ENCODE results near the gene PRKACG. TPM values are rescaled to one million over a fixed set of nuclear protein-coding genes. Genes with fewer than 3 reads are reported as not detected.

PRKACG gene
- total RNA-seq, 1 donor from 2014 or later = not detected

DNA sequence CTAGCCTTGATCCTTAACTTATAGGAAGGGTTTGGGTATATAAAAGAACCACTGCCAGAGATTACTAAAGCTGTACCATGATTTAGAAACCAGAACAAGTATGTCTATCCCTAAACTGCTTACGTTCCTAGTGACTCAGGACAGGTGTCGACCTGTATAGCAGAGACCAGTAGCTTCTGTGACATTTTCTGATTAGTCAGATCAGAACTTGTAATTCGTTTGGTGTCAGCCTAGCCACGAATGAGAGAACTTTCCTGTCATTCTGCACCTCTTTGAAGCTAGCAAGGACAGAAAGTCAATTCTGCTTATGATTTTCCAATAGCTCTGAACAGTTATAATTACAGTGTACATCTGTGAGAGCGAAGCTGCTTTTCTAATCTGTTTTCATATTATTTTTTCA lies 39.5 kb downstream of the PRKACG start:
- DNase-seq (ENCODE audit: low read depth) (no peak), FAIRE-seq (no peak)
- no peak overlapping the region for H3K4me2 ChIP-seq (ENCODE audit: low read length)
- peaks cover 3% of the 10 kb centered on the region for H3K9me3 Mint-ChIP-seq (ENCODE audit: unreplicated experiment)
- no peaks in the 10 kb centered on the region for H3K36me3 ChIP-seq (ENCODE audit: insufficient read depth, low read length)
- no peaks in the 10 kb centered on the region for H4K20me1 ChIP-seq (ENCODE audit: insufficient read depth, low read length)
- no peak overlapping the region for H3K4me3 Mint-ChIP-seq (ENCODE audit: unreplicated experiment)
- H3K4me1 ChIP-seq (ENCODE audit: insufficient read depth, low read length) = no peaks in the 10 kb centered on the region
- H3K9me3 ChIP-seq (ENCODE audit: insufficient read depth, low read depth, low read length) = no peaks in the 10 kb centered on the region
- no peak overlapping the region for H3K27ac Mint-ChIP-seq (ENCODE audit: unreplicated experiment)
- no peak overlapping the region for H3K9ac ChIP-seq (ENCODE audit: low read length)
- H3K79me2 ChIP-seq (ENCODE audit: insufficient read depth, low read length) = no peaks in the 10 kb centered on the region
- peaks cover under 1% of the 10 kb centered on the region for H3K4me1 Mint-ChIP-seq (ENCODE audit: low read depth, unreplicated experiment)
- no peaks in the 10 kb centered on the region for H3K36me3 Mint-ChIP-seq (ENCODE audit: low read depth, unreplicated experiment)
- no peak overlapping the region for H3K4me3 ChIP-seq (ENCODE audit: insufficient read depth, low read depth, low read length)
- H3K27ac ChIP-seq (ENCODE audit: low read depth, low read length) = no peak overlapping the region
- H3K27me3 ChIP-seq (ENCODE audit: insufficient read depth, low read length) = no peaks in the 10 kb centered on the region
- no peak overlapping the region for H2AFZ ChIP-seq (ENCODE audit: low read depth, low read length)
- H3K27me3 Mint-ChIP-seq (ENCODE audit: low read depth, unreplicated experiment) = no peaks in the 10 kb centered on the region
- no peak for TF ChIP-seq EZH2 (IDR thresholded peaks at IDR 0.05; ENCODE audit: insufficient read depth, low read length)
- TF ChIP-seq, protein P1, sequence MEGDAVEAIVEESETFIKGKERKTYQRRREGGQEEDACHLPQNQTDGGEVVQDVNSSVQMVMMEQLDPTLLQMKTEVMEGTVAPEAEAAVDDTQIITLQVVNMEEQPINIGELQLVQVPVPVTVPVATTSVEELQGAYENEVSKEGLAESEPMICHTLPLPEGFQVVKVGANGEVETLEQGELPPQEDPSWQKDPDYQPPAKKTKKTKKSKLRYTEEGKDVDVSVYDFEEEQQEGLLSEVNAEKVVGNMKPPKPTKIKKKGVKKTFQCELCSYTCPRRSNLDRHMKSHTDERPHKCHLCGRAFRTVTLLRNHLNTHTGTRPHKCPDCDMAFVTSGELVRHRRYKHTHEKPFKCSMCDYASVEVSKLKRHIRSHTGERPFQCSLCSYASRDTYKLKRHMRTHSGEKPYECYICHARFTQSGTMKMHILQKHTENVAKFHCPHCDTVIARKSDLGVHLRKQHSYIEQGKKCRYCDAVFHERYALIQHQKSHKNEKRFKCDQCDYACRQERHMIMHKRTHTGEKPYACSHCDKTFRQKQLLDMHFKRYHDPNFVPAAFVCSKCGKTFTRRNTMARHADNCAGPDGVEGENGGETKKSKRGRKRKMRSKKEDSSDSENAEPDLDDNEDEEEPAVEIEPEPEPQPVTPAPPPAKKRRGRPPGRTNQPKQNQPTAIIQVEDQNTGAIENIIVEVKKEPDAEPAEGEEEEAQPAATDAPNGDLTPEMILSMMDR (IDR thresholded peaks at IDR 0.05; ENCODE audit: insufficient read depth, low read depth, low read length) = no peak

DNA sequence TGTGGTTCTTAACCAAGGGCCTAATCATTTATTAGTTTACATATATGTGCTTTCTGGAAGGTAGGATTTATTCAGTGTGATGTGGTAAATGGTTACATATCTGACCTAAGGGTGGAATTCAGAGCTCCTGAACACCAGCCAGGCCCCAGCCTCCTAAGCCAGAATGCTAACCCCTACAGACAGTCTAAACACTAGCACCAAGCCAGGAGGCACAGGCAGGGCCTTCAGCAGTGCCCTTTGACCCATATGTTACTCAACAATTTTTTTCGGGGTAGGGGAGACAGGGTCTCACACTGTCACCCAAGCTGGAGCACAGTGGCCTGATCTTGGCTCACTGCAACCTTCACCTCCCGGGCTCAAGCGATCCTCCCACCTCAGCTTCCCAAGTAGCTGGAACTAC lies 40.3 kb downstream of the PRKACG start:
- Mint-ChIP-seq H3K27ac (ENCODE audit: unreplicated experiment) (no peak overlapping the region), H3K36me3 (ENCODE audit: low read depth, unreplicated experiment) (no peaks in the 10 kb centered on the region), H3K9me3 (ENCODE audit: unreplicated experiment) (peaks cover 3% of the 10 kb centered on the region), H3K27me3 (ENCODE audit: low read depth, unreplicated experiment) (no peaks in the 10 kb centered on the region), H3K4me3 (ENCODE audit: unreplicated experiment) (no peak overlapping the region), H3K4me1 (ENCODE audit: low read depth, unreplicated experiment) (no peaks in the 10 kb centered on the region)
- Histone ChIP-seq H3K27ac (ENCODE audit: low read depth, low read length) (no peak overlapping the region), H3K79me2 (ENCODE audit: insufficient read depth, low read length) (no peaks in the 10 kb centered on the region), H3K36me3 (ENCODE audit: insufficient read depth, low read length) (no peaks in the 10 kb centered on the region), H3K9me3 (ENCODE audit: insufficient read depth, low read depth, low read length) (no peaks in the 10 kb centered on the region), H2AFZ (ENCODE audit: low read depth, low read length) (no peak overlapping the region), H3K4me3 (ENCODE audit: insufficient read depth, low read depth, low read length) (no peak overlapping the region), H4K20me1 (ENCODE audit: insufficient read depth, low read length) (no peaks in the 10 kb centered on the region), H3K4me2 (ENCODE audit: low read length) (no peak overlapping the region), H3K4me1 (ENCODE audit: insufficient read depth, low read length) (no peaks in the 10 kb centered on the region), H3K9ac (ENCODE audit: low read length) (no peak overlapping the region), H3K27me3 (ENCODE audit: insufficient read depth, low read length) (no peaks in the 10 kb centered on the region)
- FAIRE-seq = no peak
- DNase-seq (ENCODE audit: low read depth) = no peak
- no peak for TF ChIP-seq EZH2 (IDR thresholded peaks at IDR 0.05; ENCODE audit: insufficient read depth, low read length)
- TF ChIP-seq, protein P1 (IDR thresholded peaks at IDR 0.05; ENCODE audit: insufficient read depth, low read depth, low read length) = no peak

DNA sequence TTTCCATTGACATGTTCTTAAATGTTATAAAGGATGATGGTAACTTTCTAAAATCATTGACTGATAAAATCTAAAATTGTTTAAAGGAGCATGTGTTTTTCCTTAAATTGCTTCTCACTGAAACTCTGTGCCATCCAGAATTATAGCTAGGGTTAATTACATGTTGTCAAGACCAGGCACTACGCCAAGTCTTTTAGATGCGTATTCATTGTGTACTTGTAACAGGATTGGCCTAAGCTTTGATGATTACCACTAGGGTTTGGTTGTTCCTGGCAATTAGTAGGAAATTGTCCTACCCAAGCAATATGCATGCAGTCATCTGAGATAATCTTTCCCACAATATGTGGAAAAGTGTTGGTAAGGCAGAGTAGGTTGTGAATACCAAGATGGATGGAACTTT lies 43.8 kb downstream of the PRKACG start:
- no peak overlapping the region for H3K4me2 ChIP-seq (ENCODE audit: low read length)
- H3K4me1 Mint-ChIP-seq (ENCODE audit: low read depth, unreplicated experiment) = no peaks in the 10 kb centered on the region
- DNase-seq (ENCODE audit: low read depth) (no peak), FAIRE-seq (no peak)
- no peaks in the 10 kb centered on the region for H3K36me3 Mint-ChIP-seq (ENCODE audit: low read depth, unreplicated experiment)
- H2AFZ ChIP-seq (ENCODE audit: low read depth, low read length) = no peak overlapping the region
- no peaks in the 10 kb centered on the region for H3K79me2 ChIP-seq (ENCODE audit: insufficient read depth, low read length)
- no peaks in the 10 kb centered on the region for H3K27me3 Mint-ChIP-seq (ENCODE audit: low read depth, unreplicated experiment)
- no peaks in the 10 kb centered on the region for H3K27me3 ChIP-seq (ENCODE audit: insufficient read depth, low read length)
- no peak overlapping the region for H3K27ac Mint-ChIP-seq (ENCODE audit: unreplicated experiment)
- H3K4me3 ChIP-seq (ENCODE audit: insufficient read depth, low read depth, low read length) = no peak overlapping the region
- no peak overlapping the region for H3K4me3 Mint-ChIP-seq (ENCODE audit: unreplicated experiment)
- no peak overlapping the region for H3K9ac ChIP-seq (ENCODE audit: low read length)
- H3K9me3 Mint-ChIP-seq (ENCODE audit: unreplicated experiment) = no peaks in the 10 kb centered on the region
- H3K9me3 ChIP-seq (ENCODE audit: insufficient read depth, low read depth, low read length) = no peaks in the 10 kb centered on the region
- H4K20me1 ChIP-seq (ENCODE audit: insufficient read depth, low read length) = no peaks in the 10 kb centered on the region
- H3K4me1 ChIP-seq (ENCODE audit: insufficient read depth, low read length) = no peaks in the 10 kb centered on the region
- no peak for TF ChIP-seq EZH2 (IDR thresholded peaks at IDR 0.05; ENCODE audit: insufficient read depth, low read length)
- TF ChIP-seq, protein P1 (IDR thresholded peaks at IDR 0.05; ENCODE audit: insufficient read depth, low read depth, low read length) = no peak
- H3K27ac ChIP-seq (ENCODE audit: low read depth, low read length) = no peak overlapping the region
- no peaks in the 10 kb centered on the region for H3K36me3 ChIP-seq (ENCODE audit: insufficient read depth, low read length)
